ENCODE measurements around the gene TMEM200C.

Gene TMEM200C

DNA sequence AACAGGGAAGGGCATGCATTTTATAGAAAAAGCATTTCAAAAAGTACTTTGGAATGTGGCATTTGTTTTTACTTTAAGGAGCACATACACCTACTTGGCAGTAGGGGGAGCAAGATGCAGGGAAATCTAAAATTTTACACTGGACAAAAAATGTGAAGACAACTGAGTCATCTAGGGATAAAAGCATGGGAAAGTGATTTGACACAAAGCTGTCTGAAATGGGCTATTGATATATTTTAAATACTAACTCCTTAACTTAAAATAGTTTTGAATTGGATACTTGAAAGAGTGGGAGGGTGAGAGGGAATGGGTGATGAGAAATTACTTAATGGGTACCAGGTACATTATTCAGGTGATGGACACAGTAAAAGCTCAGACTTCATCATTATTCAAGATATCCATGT is 15.8 kb downstream of the TMEM200C start:
- peaks cover 0 to 18% of the 10 kb centered on the region in 2 donors for H3K27me3 ChIP-seq
- H3K36me3 ChIP-seq: no peaks in the 10 kb centered on the region
- no peak overlapping the region for H3K27ac ChIP-seq
- H3K4me3 ChIP-seq: no peak overlapping the region
- no peak for DNase-seq
- TF ChIP-seq, protein P1, sequence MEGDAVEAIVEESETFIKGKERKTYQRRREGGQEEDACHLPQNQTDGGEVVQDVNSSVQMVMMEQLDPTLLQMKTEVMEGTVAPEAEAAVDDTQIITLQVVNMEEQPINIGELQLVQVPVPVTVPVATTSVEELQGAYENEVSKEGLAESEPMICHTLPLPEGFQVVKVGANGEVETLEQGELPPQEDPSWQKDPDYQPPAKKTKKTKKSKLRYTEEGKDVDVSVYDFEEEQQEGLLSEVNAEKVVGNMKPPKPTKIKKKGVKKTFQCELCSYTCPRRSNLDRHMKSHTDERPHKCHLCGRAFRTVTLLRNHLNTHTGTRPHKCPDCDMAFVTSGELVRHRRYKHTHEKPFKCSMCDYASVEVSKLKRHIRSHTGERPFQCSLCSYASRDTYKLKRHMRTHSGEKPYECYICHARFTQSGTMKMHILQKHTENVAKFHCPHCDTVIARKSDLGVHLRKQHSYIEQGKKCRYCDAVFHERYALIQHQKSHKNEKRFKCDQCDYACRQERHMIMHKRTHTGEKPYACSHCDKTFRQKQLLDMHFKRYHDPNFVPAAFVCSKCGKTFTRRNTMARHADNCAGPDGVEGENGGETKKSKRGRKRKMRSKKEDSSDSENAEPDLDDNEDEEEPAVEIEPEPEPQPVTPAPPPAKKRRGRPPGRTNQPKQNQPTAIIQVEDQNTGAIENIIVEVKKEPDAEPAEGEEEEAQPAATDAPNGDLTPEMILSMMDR (IDR thresholded peaks at IDR 0.05): peak; percentile 56 to 60
- no peaks in the 10 kb centered on the region for H3K4me1 ChIP-seq
- intact Hi-C loops (cut with DNase I; ENCODE audit: low total_unique reads): loop anchor here (2.0 kb wide), 1 partner anchor 1011 kb away; no protein-coding TSS in a partner anchor
- no peaks in the 10 kb centered on the region for H3K9me3 ChIP-seq

DNA sequence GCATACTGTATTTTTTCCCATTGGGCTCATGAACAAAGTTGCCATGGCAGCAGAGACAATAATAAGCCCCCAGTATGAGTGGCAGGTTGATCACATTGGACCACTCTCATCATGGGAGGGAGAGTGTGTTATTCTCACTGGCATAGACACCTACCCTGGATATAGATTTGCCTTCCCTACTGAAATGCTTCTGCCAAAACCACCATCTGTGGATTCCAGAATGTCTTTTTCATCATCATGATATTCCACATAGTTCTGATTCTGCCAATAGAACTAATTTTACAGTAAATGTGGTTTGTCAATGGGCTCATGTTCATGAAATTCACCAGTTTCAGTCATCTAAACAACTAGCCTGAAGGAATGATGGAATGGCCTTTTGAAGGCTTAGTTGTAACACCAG is 18.4 kb downstream of the TMEM200C start:
- Histone ChIP-seq H3K4me3 (no peak overlapping the region), H3K9me3 (no peaks in the 10 kb centered on the region), H3K27me3 (peaks cover 0 to 15% of the 10 kb centered on the region in 2 donors), H3K27ac (no peak overlapping the region), H3K36me3 (no peaks in the 10 kb centered on the region), H3K4me1 (no peaks in the 10 kb centered on the region)
- no peak for DNase-seq
- TF ChIP-seq, protein P1 (IDR thresholded peaks at IDR 0.05): no peak
- intact Hi-C loops (cut with DNase I; ENCODE audit: low total_unique reads): no loop called here

DNA sequence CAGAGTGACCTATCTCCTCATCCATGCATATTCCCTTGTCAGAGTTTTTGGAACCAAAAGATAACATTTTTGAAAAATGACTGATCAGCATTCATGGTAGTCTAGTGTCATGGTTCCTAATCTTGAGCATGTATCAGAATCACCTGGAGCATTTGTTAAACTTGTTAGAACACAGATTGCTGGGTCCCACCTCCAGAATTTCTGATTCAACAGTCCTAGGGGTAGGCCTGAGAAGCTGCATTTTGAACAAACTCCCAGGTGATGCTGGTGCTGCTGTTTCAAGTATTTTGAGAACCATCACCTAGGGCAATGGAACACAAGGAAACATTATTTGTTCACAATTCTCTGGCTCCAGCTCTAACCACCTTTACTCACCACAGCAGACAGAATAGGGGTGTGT is 21.0 kb downstream of the TMEM200C start:
- intact Hi-C loops (cut with DNase I; ENCODE audit: low total_unique reads): no loop called here
- Histone ChIP-seq H3K9me3 (no peaks in the 10 kb centered on the region), H3K4me1 (no peaks in the 10 kb centered on the region), H3K36me3 (no peaks in the 10 kb centered on the region), H3K4me3 (no peak overlapping the region), H3K27ac (no peak overlapping the region), H3K27me3 (peaks cover 0 to 11% of the 10 kb centered on the region in 2 donors)
- DNase-seq: no peak
- TF ChIP-seq, protein P1 (IDR thresholded peaks at IDR 0.05): no peak

DNA sequence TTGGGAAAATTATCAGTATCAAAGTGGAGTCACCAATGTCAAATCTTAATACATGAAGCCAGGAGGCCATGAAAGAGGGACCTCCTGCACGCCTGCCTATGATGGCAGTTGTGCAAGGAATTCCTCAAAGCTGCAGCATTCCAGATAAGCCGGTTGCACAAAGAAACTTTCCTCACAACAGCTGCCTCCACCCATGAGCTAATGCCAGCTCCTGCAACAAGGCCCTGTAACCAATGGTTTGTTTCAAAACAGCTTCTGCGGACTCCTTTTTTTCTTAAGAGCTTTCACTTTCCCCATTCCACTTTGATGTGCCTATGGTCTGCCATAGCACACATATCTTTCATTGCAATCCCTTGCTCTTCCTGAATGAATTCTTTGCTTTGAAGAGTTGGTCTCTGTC is 22.4 kb downstream of the TMEM200C start:
- TF ChIP-seq, protein P1 (IDR thresholded peaks at IDR 0.05): no peak
- H3K4me1 ChIP-seq: no peaks in the 10 kb centered on the region
- no peak overlapping the region for H3K27ac ChIP-seq
- no peaks in the 10 kb centered on the region for H3K36me3 ChIP-seq
- DNase-seq: no peak
- intact Hi-C loops (cut with DNase I; ENCODE audit: low total_unique reads): no loop called here
- peaks cover 0 to 3% of the 10 kb centered on the region in 2 donors for H3K27me3 ChIP-seq
- H3K4me3 ChIP-seq: no peak overlapping the region
- H3K9me3 ChIP-seq: no peaks in the 10 kb centered on the region

DNA sequence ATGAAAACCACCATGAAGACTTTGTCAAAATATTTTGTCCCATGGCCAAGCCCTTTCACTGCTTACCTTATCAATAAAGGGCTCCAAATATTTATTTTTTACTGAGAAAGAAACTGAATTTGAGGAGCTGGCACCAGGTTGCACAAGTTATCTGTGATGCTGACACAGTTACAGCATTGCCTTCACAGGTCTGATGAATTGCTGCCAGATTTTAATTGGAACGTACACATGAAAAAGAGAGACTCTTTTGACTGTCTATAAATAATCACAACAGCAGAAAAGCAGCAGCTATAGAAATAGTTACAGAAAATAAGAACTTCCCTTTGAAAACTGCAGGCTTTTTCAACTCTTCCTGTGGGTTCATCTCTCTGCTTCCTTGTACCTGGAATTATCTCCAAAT is 23.9 kb downstream of the TMEM200C start:
- no peak for DNase-seq
- H3K27me3 ChIP-seq: no peaks in the 10 kb centered on the region
- no peaks in the 10 kb centered on the region for H3K9me3 ChIP-seq
- TF ChIP-seq, protein P1 (IDR thresholded peaks at IDR 0.05): no peak
- H3K27ac ChIP-seq: no peak overlapping the region
- H3K4me3 ChIP-seq: no peak overlapping the region
- intact Hi-C loops (cut with DNase I; ENCODE audit: low total_unique reads): no loop called here
- no peaks in the 10 kb centered on the region for H3K36me3 ChIP-seq
- H3K4me1 ChIP-seq: no peaks in the 10 kb centered on the region

All from tibial artery (tissue), 4 donors.